IPS-20b (cell line): ENCODE measurements around the gene FIGNL2.
"Not testable (repeated sequence)": the region's sequence is repeated elsewhere in the genome, so short reads cannot be mapped to it uniquely, and the experiment has no call there.

Experiments used
- H3K27ac ChIP-seq: one replicate; pipeline ENCODE4 v1.5.1; 2013; ENCODE audit warnings: low read length
- H3K27me3 ChIP-seq: 2 replicates; pipeline ENCODE4 v1.6.1; 2013; ENCODE audit warnings: mild to moderate bottlenecking, low read length, inconsistent platforms; ENCODE audit not compliant: insufficient read depth
- H3K36me3 ChIP-seq: 2 replicates; pipeline ENCODE4 v1.6.1; 2013; ENCODE audit warnings: low read depth, mild to moderate bottlenecking, inconsistent platforms, low read length, moderate library complexity; ENCODE audit not compliant: insufficient read depth
- H3K4me1 ChIP-seq: 2 replicates; pipeline ENCODE4 v1.6.1; 2013; ENCODE audit warnings: mild to moderate bottlenecking, control low read depth, inconsistent platforms, low read length, moderate library complexity; ENCODE audit not compliant: insufficient read depth
- H3K4me3 ChIP-seq: 2 replicates; pipeline ENCODE4 v1.5.1; 2013; ENCODE audit warnings: mild to moderate bottlenecking, low read length, inconsistent platforms
- H3K9ac ChIP-seq: 2 replicates; pipeline ENCODE4 v1.6.1; 2013; ENCODE audit warnings: low read depth, mild to moderate bottlenecking, inconsistent platforms, low read length, moderate library complexity
- H3K9me3 ChIP-seq: 2 replicates; pipeline ENCODE4 v1.6.1; 2013; ENCODE audit warnings: mild to moderate bottlenecking, low read depth, low read length, inconsistent platforms; ENCODE audit not compliant: insufficient read depth

The FIGNL2 gene

GRCh38 chr12:51838762-51839161 is 9.8 kb downstream of the FIGNL2 start:
- Histone ChIP-seq H3K4me3 (no peak overlapping the region), H3K27me3 (no peaks in the 10 kb centered on the region), H3K9ac (no peak overlapping the region), H3K27ac (no peak overlapping the region), H3K36me3 (no peaks in the 10 kb centered on the region), H3K4me1 (peaks cover 36% of the 10 kb centered on the region; the same call in 1 of the 2 replicates), H3K9me3 (no peaks in the 10 kb centered on the region)

GRCh38 chr12:51838036-51838435 is 10.5 kb downstream of the FIGNL2 start:
- no peaks in the 10 kb centered on the region for H3K9me3 ChIP-seq
- peaks cover 36% of the 10 kb centered on the region; the same call in 1 of the 2 replicates for H3K4me1 ChIP-seq
- no peak overlapping the region for H3K4me3 ChIP-seq
- H3K27me3 ChIP-seq: no peaks in the 10 kb centered on the region
- peak overlapping the region; percentile 39 for H3K9ac ChIP-seq
- H3K36me3 ChIP-seq: no peaks in the 10 kb centered on the region
- no peak overlapping the region for H3K27ac ChIP-seq

GRCh38 chr12:51837286-51837685 is 11.2 kb downstream of the FIGNL2 start:
- H3K27me3 ChIP-seq: no peaks in the 10 kb centered on the region

GRCh38 chr12:51836827-51837173 is 11.7 kb downstream of the FIGNL2 start:
- Histone ChIP-seq H3K27ac (no peak overlapping the region), H3K9ac (no peak overlapping the region), H3K27me3 (no peaks in the 10 kb centered on the region)

More at GRCh38 chr12:51837286-51837685, 11.2 kb downstream of the FIGNL2 start:
- H3K27ac ChIP-seq: no peak overlapping the region
- H3K4me1 ChIP-seq: peaks cover 35% of the 10 kb centered on the region; the same call in 1 of the 2 replicates
- H3K36me3 ChIP-seq: no peaks in the 10 kb centered on the region
- H3K4me3 ChIP-seq: no peak overlapping the region
- peak overlapping the region; percentile 39; the same call in 1 of the 2 replicates for H3K9ac ChIP-seq
- no peaks in the 10 kb centered on the region for H3K9me3 ChIP-seq

GRCh38 chr12:51836041-51836826 is 12.3 kb downstream of the FIGNL2 start:
- Histone ChIP-seq H3K27me3 (no peaks in the 10 kb centered on the region), H3K27ac (no peak overlapping the region), H3K9me3 (no peaks in the 10 kb centered on the region), H3K4me1 (peaks cover 32% of the 10 kb centered on the region; the same call in 1 of the 2 replicates), H3K36me3 (no peaks in the 10 kb centered on the region), H3K4me3 (no peak overlapping the region), H3K9ac (no peak overlapping the region)

More at GRCh38 chr12:51836827-51837173, 11.7 kb downstream of the FIGNL2 start:
- H3K4me1 ChIP-seq: peaks cover 32% of the 10 kb centered on the region; the same call in 1 of the 2 replicates
- H3K4me3 ChIP-seq: no peak overlapping the region
- no peaks in the 10 kb centered on the region for H3K9me3 ChIP-seq
- no peaks in the 10 kb centered on the region for H3K36me3 ChIP-seq

GRCh38 chr12:51834411-51834810 is 14.1 kb downstream of the FIGNL2 start:
- H3K4me3 ChIP-seq: no peak overlapping the region
- H3K4me1 ChIP-seq: peaks cover 39% of the 10 kb centered on the region; the same call in 1 of the 2 replicates
- no peaks in the 10 kb centered on the region for H3K9me3 ChIP-seq
- no peak overlapping the region for H3K27ac ChIP-seq
- no peak overlapping the region for H3K9ac ChIP-seq
- H3K36me3 ChIP-seq: no peaks in the 10 kb centered on the region
- no peaks in the 10 kb centered on the region for H3K27me3 ChIP-seq

GRCh38 chr12:51833448-51834227 is 14.9 kb downstream of the FIGNL2 start:
- H3K4me1 ChIP-seq: peaks cover 44% of the 10 kb centered on the region; the same call in 1 of the 2 replicates

GRCh38 chr12:51832354-51833107 is 16.0 kb downstream of the FIGNL2 start:
- Histone ChIP-seq H3K4me3 (no peak overlapping the region), H3K9me3 (no peaks in the 10 kb centered on the region), H3K4me1 (peaks cover 40% of the 10 kb centered on the region; the same call in 1 of the 2 replicates), H3K36me3 (no peaks in the 10 kb centered on the region), H3K27ac (no peak overlapping the region), H3K27me3 (no peaks in the 10 kb centered on the region), H3K9ac (no peak overlapping the region)

More at GRCh38 chr12:51833448-51834227, 14.9 kb downstream of the FIGNL2 start:
- H3K9me3 ChIP-seq: no peaks in the 10 kb centered on the region
- H3K36me3 ChIP-seq: no peaks in the 10 kb centered on the region
- H3K27me3 ChIP-seq: no peaks in the 10 kb centered on the region
- H3K9ac ChIP-seq: no peak overlapping the region
- no peak overlapping the region for H3K4me3 ChIP-seq
- H3K27ac ChIP-seq: no peak overlapping the region

- Histone ChIP-seq H3K4me1 (peaks cover 34% of the 10 kb centered on the region; the same call in 1 of the 2 replicates), H3K9ac (peak overlapping the region; percentile 50; the same call in 1 of the 2 replicates)
- H3K9me3 ChIP-seq, H3K27me3 ChIP-seq, H3K4me3 ChIP-seq, H3K36me3 ChIP-seq, H3K27ac ChIP-seq: not testable (repeated sequence)
These were observed 16.7 kb downstream of the FIGNL2 start for GRCh38 chr12:51831817-51832216.

GRCh38 chr12:51829641-51830040 is 18.9 kb downstream of the FIGNL2 start:
- H3K9me3 ChIP-seq: no peaks in the 10 kb centered on the region
- no peaks in the 10 kb centered on the region for H3K36me3 ChIP-seq
- no peak overlapping the region for H3K4me3 ChIP-seq
- no peaks in the 10 kb centered on the region for H3K27me3 ChIP-seq
- peaks cover 22% of the 10 kb centered on the region; the same call in 1 of the 2 replicates for H3K4me1 ChIP-seq
- peak overlapping the region; percentile 23; the same call in 1 of the 2 replicates for H3K9ac ChIP-seq
- no peak overlapping the region for H3K27ac ChIP-seq

- no peaks in the 10 kb centered on the region for H3K9me3 ChIP-seq
- peaks cover 22% of the 10 kb centered on the region; the same call in 1 of the 2 replicates for H3K4me1 ChIP-seq
- H3K27ac ChIP-seq: peak overlapping the region; percentile 36
- peak overlapping the region; percentile 57; the same call in 1 of the 2 replicates for H3K9ac ChIP-seq
- H3K27me3 ChIP-seq: no peaks in the 10 kb centered on the region
- no peaks in the 10 kb centered on the region for H3K36me3 ChIP-seq
- peak overlapping the region; percentile 17; the same call in 1 of the 2 replicates for H3K4me3 ChIP-seq
These were observed 19.5 kb downstream of the FIGNL2 start for GRCh38 chr12:51829011-51829481.
